Measurements from ENCODE around the gene CEP170B. TPM values are rescaled to one million over a fixed set of nuclear protein-coding genes. Genes with fewer than 3 reads are reported as not detected.

Gene CEP170B
- total and polyA plus RNA-seq, 2 of the 13 experiments (the other 11 are each of a cell fraction or from before 2014, with no cell fraction given), result 4.3 to 8.8 TPM

- 0 out of 2 replicates have a peak, but pooled peaks have one; percentile 5 for TF ChIP-seq ZNF160 (CRISPR knock-in tag; IDR thresholded peaks at IDR 0.05)
- no peak; the same call in 1 of the 2 replicates for TF ChIP-seq BHLHE40 (IDR thresholded peaks at IDR 0.05; ENCODE audit: low read length)
- no peak for TF ChIP-seq AHDC1 (CRISPR knock-in tag; IDR thresholded peaks at IDR 0.05; ENCODE audit: borderline replicate concordance)
- TF ChIP-seq ZNF841 (CRISPR knock-in tag; IDR thresholded peaks at IDR 0.05; ENCODE audit: borderline replicate concordance), result no peak
- TF ChIP-seq KMT2B (CRISPR knock-in tag; IDR thresholded peaks at IDR 0.05), result no peak
- no peak for TF ChIP-seq ZNF10 (CRISPR knock-in tag; IDR thresholded peaks at IDR 0.05; ENCODE audit: borderline replicate concordance, low read depth)
- TF ChIP-seq SP1 (IDR thresholded peaks at IDR 0.05), result no peak
- no peak; the same call in 1 of the 2 replicates for TF ChIP-seq SP1 (CRISPR knock-in tag; IDR thresholded peaks at IDR 0.05)
- TF ChIP-seq, protein P1, sequence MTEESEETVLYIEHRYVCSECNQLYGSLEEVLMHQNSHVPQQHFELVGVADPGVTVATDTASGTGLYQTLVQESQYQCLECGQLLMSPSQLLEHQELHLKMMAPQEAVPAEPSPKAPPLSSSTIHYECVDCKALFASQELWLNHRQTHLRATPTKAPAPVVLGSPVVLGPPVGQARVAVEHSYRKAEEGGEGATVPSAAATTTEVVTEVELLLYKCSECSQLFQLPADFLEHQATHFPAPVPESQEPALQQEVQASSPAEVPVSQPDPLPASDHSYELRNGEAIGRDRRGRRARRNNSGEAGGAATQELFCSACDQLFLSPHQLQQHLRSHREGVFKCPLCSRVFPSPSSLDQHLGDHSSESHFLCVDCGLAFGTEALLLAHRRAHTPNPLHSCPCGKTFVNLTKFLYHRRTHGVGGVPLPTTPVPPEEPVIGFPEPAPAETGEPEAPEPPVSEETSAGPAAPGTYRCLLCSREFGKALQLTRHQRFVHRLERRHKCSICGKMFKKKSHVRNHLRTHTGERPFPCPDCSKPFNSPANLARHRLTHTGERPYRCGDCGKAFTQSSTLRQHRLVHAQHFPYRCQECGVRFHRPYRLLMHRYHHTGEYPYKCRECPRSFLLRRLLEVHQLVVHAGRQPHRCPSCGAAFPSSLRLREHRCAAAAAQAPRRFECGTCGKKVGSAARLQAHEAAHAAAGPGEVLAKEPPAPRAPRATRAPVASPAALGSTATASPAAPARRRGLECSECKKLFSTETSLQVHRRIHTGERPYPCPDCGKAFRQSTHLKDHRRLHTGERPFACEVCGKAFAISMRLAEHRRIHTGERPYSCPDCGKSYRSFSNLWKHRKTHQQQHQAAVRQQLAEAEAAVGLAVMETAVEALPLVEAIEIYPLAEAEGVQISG (CRISPR knock-in tag; IDR thresholded peaks at IDR 0.05), result peak; percentile 20; the same call in 1 of the 2 replicates
- TF ChIP-seq KDM3A (CRISPR knock-in tag; IDR thresholded peaks at IDR 0.05; ENCODE audit: low read depth), result no peak
- TF ChIP-seq FOXM1 (CRISPR knock-in tag; IDR thresholded peaks at IDR 0.05), result no peak
- TF ChIP-seq, protein P2, sequence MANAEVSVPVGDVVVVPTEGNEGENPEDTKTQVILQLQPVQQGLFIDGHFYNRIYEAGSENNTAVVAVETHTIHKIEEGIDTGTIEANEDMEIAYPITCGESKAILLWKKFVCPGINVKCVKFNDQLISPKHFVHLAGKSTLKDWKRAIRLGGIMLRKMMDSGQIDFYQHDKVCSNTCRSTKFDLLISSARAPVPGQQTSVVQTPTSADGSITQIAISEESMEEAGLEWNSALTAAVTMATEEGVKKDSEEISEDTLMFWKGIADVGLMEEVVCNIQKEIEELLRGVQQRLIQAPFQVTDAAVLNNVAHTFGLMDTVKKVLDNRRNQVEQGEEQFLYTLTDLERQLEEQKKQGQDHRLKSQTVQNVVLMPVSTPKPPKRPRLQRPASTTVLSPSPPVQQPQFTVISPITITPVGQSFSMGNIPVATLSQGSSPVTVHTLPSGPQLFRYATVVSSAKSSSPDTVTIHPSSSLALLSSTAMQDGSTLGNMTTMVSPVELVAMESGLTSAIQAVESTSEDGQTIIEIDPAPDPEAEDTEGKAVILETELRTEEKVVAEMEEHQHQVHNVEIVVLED (CRISPR knock-in tag; IDR thresholded peaks at IDR 0.05; ENCODE audit: borderline replicate concordance), result peak; percentile 63; the same call in 1 of the 2 replicates
- no peak; the same call in 1 of the 2 replicates for TF ChIP-seq KLF13 (CRISPR knock-in tag; IDR thresholded peaks at IDR 0.05)
- TF ChIP-seq MAFK (conservative IDR thresholded peaks at IDR 0.05 in 1 of 2, IDR thresholded peaks at IDR 0.05 in 1 of 2; ENCODE audit: low read length in 2 of 2), result no peak
- no peak for TF ChIP-seq ZNF282 (IDR thresholded peaks at IDR 0.05; ENCODE audit: partially characterized antibody)
- TF ChIP-seq ZNF225 (CRISPR knock-in tag; IDR thresholded peaks at IDR 0.05), result peak; percentile 30
- no peak for TF ChIP-seq MTA3 (CRISPR knock-in tag; IDR thresholded peaks at IDR 0.05)
- TF ChIP-seq SMARCE1 (IDR thresholded peaks at IDR 0.05; ENCODE audit: borderline replicate concordance), result no peak
- 0 out of 2 replicates have a peak, but pooled peaks have one; percentile 11 for TF ChIP-seq ZBTB43 (CRISPR knock-in tag; conservative IDR thresholded peaks at IDR 0.05)
Measured at GRCh38 chr14:104864267-104865080, 594 bp upstream of the CEP170B start (continued).
